ENCODE data around the gene STAT2.

GRCh38 chr12:56348776-56349175 lies 11.1 kb downstream of the STAT2 start:
- TF ChIP-seq CTCF (conservative IDR thresholded peaks at IDR 0.05 in 1 of 2, IDR thresholded peaks at IDR 0.05 in 1 of 2; ENCODE audit: low read depth in 1 of 2, low read length in 2 of 2) = no peak
- no peak for TF ChIP-seq EZH2 (IDR thresholded peaks at IDR 0.05; ENCODE audit: low read length, missing control alignments)

Measured in fibroblast of lung (primary cell).